A673 (cell line): Measurements from ENCODE around the gene PDE11A. TPM values are rescaled to one million over a fixed set of nuclear protein-coding genes. Genes with fewer than 3 reads are reported as not detected.

ENCODE experiments used
- BruUV-seq: library from RNA; stranded (reverse); fragments of 400-500 nt; replicated peaks from 2 replicates; lab custom pipeline; 2021; lab: Mats Ljungman, UMichigan
- CTCF ChIA-PET: fragments of 300-600 bp; sonication (Branson Sonifier 250); formaldehyde crosslinking; loops from one replicate; lab custom pipeline; 2022; ENCODE audit warnings: antibody characterized with exemption; lab: Charles Lee
- POLR2A ChIA-PET: fragments of 300-600 bp; sonication (Branson Sonifier 250); formaldehyde crosslinking; loops from one replicate; lab custom pipeline; 2022; ENCODE audit warnings: antibody characterized with exemption; ENCODE audit not compliant: low non-redundant PET; lab: Charles Lee
- DNase-seq: peaks from one replicate; pipeline ENCODE4 v3.0.0-alpha.2; 2015; ENCODE audit warnings: low spot score
- H3K27ac ChIP-seq: fragments of 200-600 bp; sonication (generic); 2 replicates; pipeline ENCODE4 v1.5.1; 2016; ENCODE audit warnings: mixed run types, low read depth, mild to moderate bottlenecking, mixed read lengths, antibody characterized with exemption, low read length; ENCODE audit not compliant: poor library complexity, severe bottlenecking
- H3K27me3 ChIP-seq: fragments of 200-600 bp; sonication (generic); replicated peaks from 2 replicates; pipeline ENCODE4 v1.6.1; 2017; ENCODE audit warnings: mixed run types, low read depth, mild to moderate bottlenecking, mixed read lengths, antibody characterized with exemption, low read length; ENCODE audit not compliant: insufficient read depth, poor library complexity
- H3K36me3 ChIP-seq: fragments of 200-600 bp; sonication (generic); 2 replicates; pipeline ENCODE4 v1.6.1; 2016; ENCODE audit warnings: mixed run types, mild to moderate bottlenecking, mixed read lengths, antibody characterized with exemption, low read length; ENCODE audit not compliant: insufficient read depth, poor library complexity, severe bottlenecking
- H3K4me1 ChIP-seq: fragments of 200-600 bp; sonication (generic); 2 replicates; pipeline ENCODE4 v1.6.1; 2017; ENCODE audit warnings: mixed run types, mild to moderate bottlenecking, mixed read lengths, antibody characterized with exemption, low read length; ENCODE audit not compliant: insufficient read depth, poor library complexity, severe bottlenecking
- H3K4me3 ChIP-seq: fragments of 200-600 bp; sonication (generic); 2 replicates; pipeline ENCODE4 v1.5.1; 2016; ENCODE audit warnings: low read depth, mixed run types, mild to moderate bottlenecking, mixed read lengths, low read length; ENCODE audit not compliant: poor library complexity, severe bottlenecking
- H3K9me3 ChIP-seq: fragments of 200-600 bp; sonication (generic); 2 replicates; pipeline ENCODE4 v1.6.1; 2016; ENCODE audit warnings: mixed run types, low read depth, mild to moderate bottlenecking, mixed read lengths, antibody characterized with exemption, low read length; ENCODE audit not compliant: poor library complexity, severe bottlenecking
- CTCF ChIP-seq: fragments of 300-800, 200-600 bp; sonication (generic); conservative IDR thresholded peaks from 2 replicates; pipeline ENCODE4 v1.5.1; 2017; ENCODE audit warnings: low read depth, mild to moderate bottlenecking, antibody characterized with exemption, low read length, moderate library complexity, mixed read lengths
- EZH2 ChIP-seq: fragments of 200-600 bp; sonication (generic); IDR thresholded peaks from 2 replicates; pipeline ENCODE4 v1.6.1; 2017; ENCODE audit warnings: borderline replicate concordance, low read depth, mild to moderate bottlenecking, mixed read lengths, antibody characterized with exemption, low read length; ENCODE audit not compliant: poor library complexity, severe bottlenecking
- intact Hi-C: fragments of 100-400 bp; cut with micrococcal nuclease; formaldehyde crosslinking; loops from one replicate; pipeline ENCODE4 v1.10.0; 2022; ENCODE audit not compliant: unreplicated experiment
- total RNA-seq: library from RNA; stranded (reverse); gene quantifications from 2 replicates; pipeline ENCODE4 v1.2.3, GENCODE V29; 2021

Gene PDE11A
- total RNA-seq, 1 experiment from 2014 or later = not detected

GRCh38 chr2:177754492-177754873, 318.1 kb downstream of the PDE11A start:
- Histone ChIP-seq H3K27ac (no peak overlapping the region), H3K36me3 (no peaks in the 10 kb centered on the region), H3K4me3 (no peak overlapping the region), H3K4me1 (peaks cover 12% of the 10 kb centered on the region), H3K27me3 (no peaks in the 10 kb centered on the region), H3K9me3 (no peaks in the 10 kb centered on the region)
- ChIA-PET POLR2A (no interaction called here), CTCF (no interaction called here)
- no TSS peak for BruUV-seq
- DNase-seq = no peak
- TF ChIP-seq CTCF = no peak
- TF ChIP-seq EZH2 = no peak
- intact Hi-C loops = loop anchor here (10.0 kb wide), 1 partner anchor 1630 kb away; the partner anchor contains the start of genes HOXD8 and HOXD9

- peak; percentile 85 for DNase-seq
- CTCF ChIA-PET = no interaction called here
- peaks cover 12% of the 10 kb centered on the region for H3K4me1 ChIP-seq
- H3K4me3 ChIP-seq = no peak overlapping the region
- no TSS peak for BruUV-seq
- H3K9me3 ChIP-seq = no peaks in the 10 kb centered on the region
- TF ChIP-seq CTCF (no peak), EZH2 (no peak)
- POLR2A ChIA-PET = no interaction called here
- intact Hi-C loops = loop anchor here (10.0 kb wide), 1 partner anchor 1629 kb away; the partner anchor contains the start of genes HOXD8 and HOXD9
- H3K27me3 ChIP-seq = no peaks in the 10 kb centered on the region
- no peaks in the 10 kb centered on the region for H3K36me3 ChIP-seq
- H3K27ac ChIP-seq = no peak overlapping the region
These were observed 318.7 kb downstream of the PDE11A start for GRCh38 chr2:177753682-177754491.

GRCh38 chr2:177748360-177748759, 324.2 kb downstream of the PDE11A start:
- H3K27ac ChIP-seq = no peak overlapping the region
- no peaks in the 10 kb centered on the region for H3K36me3 ChIP-seq
- H3K4me1 ChIP-seq = peaks cover under 1% of the 10 kb centered on the region
- H3K4me3 ChIP-seq = no peak overlapping the region
- ChIA-PET POLR2A (no interaction called here), CTCF (interaction anchor here (0.5 kb wide), 1 partner anchor 461 kb away, joined by 3 read pairs; no protein-coding TSS in a partner anchor)
- no peak for TF ChIP-seq EZH2
- TF ChIP-seq CTCF = no peak
- H3K27me3 ChIP-seq = no peaks in the 10 kb centered on the region
- no peaks in the 10 kb centered on the region for H3K9me3 ChIP-seq
- BruUV-seq = no TSS peak
- intact Hi-C loops = no loop called here
- DNase-seq = no peak
